Measurements from ENCODE around the gene POLE. TPM values are rescaled to one million over a fixed set of nuclear protein-coding genes. Genes with fewer than 3 reads are reported as not detected.
A peak's percentile ranks its signal among the peaks of the same experiment; 100 is the strongest.
"Not testable (repeated sequence)": the region's sequence is repeated elsewhere in the genome, so short reads cannot be mapped to it uniquely, and the experiment has no call there.

POLE gene
- polyA plus RNA-seq, 1 donor, result 25.9 TPM

- DNase-seq (ENCODE audit: low read depth), result no peak
Measured at GRCh38 chr12:132600048-132601032, 86.8 kb downstream of the POLE start.

- DNase-seq (ENCODE audit: low read depth), result not testable (repeated sequence)
Measured at GRCh38 chr12:132599502-132599901, 87.6 kb downstream of the POLE start.

- DNase-seq (ENCODE audit: low read depth), result no peak
Measured at GRCh38 chr12:132597333-132598316, 89.5 kb downstream of the POLE start.

- DNase-seq (ENCODE audit: low read depth), result no peak
Measured at GRCh38 chr12:132596016-132596415, 91.1 kb downstream of the POLE start.

- no peak for DNase-seq (ENCODE audit: low read depth)
Measured at GRCh38 chr12:132595183-132595582, 92.0 kb downstream of the POLE start.

- DNase-seq (ENCODE audit: low read depth), result peak; percentile 65
Measured at GRCh38 chr12:132593938-132594358, 93.2 kb downstream of the POLE start.

DNA sequence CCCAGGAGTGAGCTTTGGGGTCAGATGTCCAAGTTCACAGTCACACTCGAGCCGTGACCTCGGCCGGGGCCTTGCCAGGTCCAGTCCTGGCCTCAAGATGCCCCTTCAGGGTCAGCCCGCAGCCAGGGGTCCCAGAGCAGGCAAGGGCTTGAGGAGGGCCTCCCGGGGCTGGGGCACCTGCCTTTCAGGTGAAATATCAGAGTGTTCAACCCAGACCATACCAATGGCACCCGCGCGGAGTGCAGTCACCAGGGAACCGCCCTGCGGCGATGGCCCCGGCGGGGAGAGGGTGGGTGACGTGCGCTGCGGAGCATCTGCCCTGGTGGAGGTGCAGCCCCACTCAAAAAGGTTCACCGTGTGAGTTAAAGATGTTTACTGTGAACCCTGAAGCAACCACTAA is 93.6 kb downstream of the POLE start:
- DNase-seq (ENCODE audit: low read depth), result no peak

GRCh38 chr12:132593071-132593470 is 94.1 kb downstream of the POLE start:
- DNase-seq (ENCODE audit: low read depth), result no peak

- DNase-seq (ENCODE audit: low read depth), result no peak
Measured at GRCh38 chr12:132592282-132592970, 94.7 kb downstream of the POLE start.

DNA sequence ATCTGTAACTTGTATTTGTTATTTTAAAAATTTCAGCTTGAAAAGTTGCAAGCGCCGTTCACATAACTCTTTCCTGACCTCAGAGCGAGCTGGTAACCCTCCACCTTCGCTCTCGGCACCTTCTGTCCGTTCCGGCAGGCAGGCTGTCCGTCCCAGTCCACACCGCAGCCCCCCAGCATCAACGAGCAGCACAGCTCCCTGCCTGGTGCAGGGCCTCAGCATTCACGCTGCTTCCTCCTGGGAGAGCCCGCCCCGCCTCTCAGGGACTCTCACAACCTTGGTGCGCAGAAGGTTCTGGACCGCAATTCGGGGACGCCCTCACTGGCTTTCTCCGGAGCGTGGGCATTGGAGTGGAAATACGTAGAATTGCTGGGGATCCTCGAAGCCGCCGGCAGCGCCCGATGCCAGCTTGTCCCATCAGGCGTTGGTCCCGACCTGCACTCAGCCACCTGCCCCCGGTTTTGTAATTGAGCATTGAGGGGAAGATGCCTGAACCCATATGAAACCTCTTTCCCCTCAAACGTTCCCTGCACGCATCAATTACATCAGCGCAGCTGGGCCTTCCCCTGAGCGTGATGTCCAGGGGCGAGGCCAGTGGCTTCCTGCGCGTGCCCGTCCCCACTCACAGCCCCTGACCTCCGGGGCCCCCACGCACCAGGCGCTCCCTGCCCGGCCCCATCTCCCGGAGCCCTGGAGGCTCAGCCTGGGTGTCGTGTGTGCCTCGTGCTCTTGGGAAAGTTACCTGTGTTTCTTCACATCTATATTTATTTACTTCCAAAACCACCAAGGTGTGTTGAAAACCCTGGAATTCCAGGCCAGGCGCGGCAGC is 95.8 kb downstream of the POLE start:
- no peak for DNase-seq (ENCODE audit: low read depth)

GRCh38 chr12:132588821-132589669 is 98.1 kb downstream of the POLE start:
- DNase-seq (ENCODE audit: low read depth), result no peak

DNA sequence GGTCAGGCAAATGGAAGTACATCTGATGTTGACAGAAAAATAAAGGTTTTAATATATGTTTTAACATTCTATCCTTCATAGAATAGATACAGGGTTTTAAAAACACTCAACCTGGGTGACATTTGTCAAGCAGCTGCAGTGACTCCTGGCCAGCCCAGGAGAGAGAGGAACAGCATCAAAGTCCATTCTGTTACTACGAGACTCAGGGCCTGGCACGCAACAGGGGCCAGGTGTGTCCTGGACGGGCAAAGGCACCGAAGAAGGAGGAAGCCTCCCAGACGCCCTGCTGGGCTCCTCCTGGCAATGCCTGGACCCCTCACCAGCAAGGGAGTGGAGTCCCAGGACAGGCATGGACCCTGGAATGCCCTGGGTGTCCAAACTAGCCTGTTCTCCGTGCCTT is 98.8 kb downstream of the POLE start:
- DNase-seq (ENCODE audit: low read depth), result no peak

- no peak for DNase-seq (ENCODE audit: low read depth)
Measured at GRCh38 chr12:132587781-132588180, 99.4 kb downstream of the POLE start.

GRCh38 chr12:132586929-132587328 is 100.2 kb downstream of the POLE start:
- DNase-seq (ENCODE audit: low read depth), result no peak

- no peak for DNase-seq (ENCODE audit: low read depth)
Measured at GRCh38 chr12:132585177-132585576, 102.0 kb downstream of the POLE start.

GRCh38 chr12:132584429-132584828 is 102.7 kb downstream of the POLE start:
- no peak for DNase-seq (ENCODE audit: low read depth)

GRCh38 chr12:132583736-132584135 is 103.4 kb downstream of the POLE start:
- no peak for DNase-seq (ENCODE audit: low read depth)

GRCh38 chr12:132583411-132583710 is 103.8 kb downstream of the POLE start:
- DNase-seq (ENCODE audit: low read depth), result no peak

GRCh38 chr12:132582582-132583410 is 104.3 kb downstream of the POLE start:
- DNase-seq (ENCODE audit: low read depth), result no peak
